ENCODE results near the gene SLC43A2. TPM values are rescaled to one million over a fixed set of nuclear protein-coding genes. Genes with fewer than 3 reads are reported as not detected.

The SLC43A2 gene
- total RNA-seq, 2 donors from 2014 or later, result 14.0 to 18.6 TPM

GRCh38 chr17:1606352-1606985, 22.2 kb downstream of the SLC43A2 start:
- H3K36me3 ChIP-seq (ENCODE audit: control insufficient read depth, insufficient read depth, low read length), result peaks cover 3% of the 10 kb centered on the region
- 91 to 94% methylated on average over 20 to 26 of the region's 26 CpGs for WGBS, 2 experiments (ENCODE audit: insufficient coverage in 1 of 2, insufficient read length in 1 of 2)
- no peaks in the 10 kb centered on the region for H3K4me1 ChIP-seq (ENCODE audit: control insufficient read depth, insufficient read depth, low read length)
- Mint-ChIP-seq H3K27ac (no peak overlapping the region), H3K36me3 (ENCODE audit: low read depth) (peaks cover 16% of the 10 kb centered on the region), H3K27me3 (ENCODE audit: insufficient read depth) (peaks cover 27% of the 10 kb centered on the region), H3K4me3 (no peak overlapping the region), H3K4me1 (peaks cover 3% of the 10 kb centered on the region), H3K9me3 (peaks cover 6% of the 10 kb centered on the region)
- H3K27ac ChIP-seq (ENCODE audit: low read depth, low read length), result peak overlapping the region; percentile 83
- TF ChIP-seq CTCF (conservative IDR thresholded peaks at IDR 0.05), result no peak
- H3K27me3 ChIP-seq (ENCODE audit: control insufficient read depth, insufficient read depth, low read length, poor library complexity, severe bottlenecking), result peaks cover 5% of the 10 kb centered on the region
- H3K9ac ChIP-seq (ENCODE audit: extremely low read depth, low read length, poor library complexity, severe bottlenecking), result no peak overlapping the region
- peaks cover 8% of the 10 kb centered on the region for H3K9me3 ChIP-seq (ENCODE audit: control insufficient read depth, low read length)
- no peak overlapping the region for H3K4me3 ChIP-seq (ENCODE audit: low read length)
- DNase-seq, result no peak

- Mint-ChIP-seq H3K27me3 (ENCODE audit: insufficient read depth) (peaks cover 33% of the 10 kb centered on the region), H3K4me1 (peaks cover 3% of the 10 kb centered on the region), H3K4me3 (no peak overlapping the region), H3K36me3 (ENCODE audit: low read depth) (peaks cover 23% of the 10 kb centered on the region), H3K9me3 (peaks cover 9% of the 10 kb centered on the region), H3K27ac (no peak overlapping the region)
- Histone ChIP-seq H3K27me3 (ENCODE audit: control insufficient read depth, insufficient read depth, low read length, poor library complexity, severe bottlenecking) (peaks cover 5% of the 10 kb centered on the region), H3K4me1 (ENCODE audit: control insufficient read depth, insufficient read depth, low read length) (no peaks in the 10 kb centered on the region), H3K9ac (ENCODE audit: extremely low read depth, low read length, poor library complexity, severe bottlenecking) (no peak overlapping the region), H3K4me3 (ENCODE audit: low read length) (no peak overlapping the region), H3K27ac (ENCODE audit: low read depth, low read length) (peak overlapping the region; percentile 4), H3K9me3 (ENCODE audit: control insufficient read depth, low read length) (peaks cover 10% of the 10 kb centered on the region), H3K36me3 (ENCODE audit: control insufficient read depth, insufficient read depth, low read length) (peaks cover 3% of the 10 kb centered on the region)
- WGBS, 2 experiments (ENCODE audit: insufficient coverage in 1 of 2, insufficient read length in 1 of 2), result 92 to 96% methylated on average over 12 to 19 of the region's 19 CpGs
- TF ChIP-seq CTCF (conservative IDR thresholded peaks at IDR 0.05), result no peak
- DNase-seq, result no peak
Observed at GRCh38 chr17:1605681-1606351, 22.8 kb downstream of the SLC43A2 start.

GRCh38 chr17:1604831-1605528, 23.7 kb downstream of the SLC43A2 start:
- H3K4me3 Mint-ChIP-seq, result no peak overlapping the region
- peaks cover 3% of the 10 kb centered on the region for H3K4me1 Mint-ChIP-seq
- DNase-seq, result no peak
- Histone ChIP-seq H3K9ac (ENCODE audit: extremely low read depth, low read length, poor library complexity, severe bottlenecking) (no peak overlapping the region), H3K9me3 (ENCODE audit: control insufficient read depth, low read length) (peaks cover 10% of the 10 kb centered on the region), H3K4me1 (ENCODE audit: control insufficient read depth, insufficient read depth, low read length) (no peaks in the 10 kb centered on the region), H3K36me3 (ENCODE audit: control insufficient read depth, insufficient read depth, low read length) (peaks cover 3% of the 10 kb centered on the region), H3K4me3 (ENCODE audit: low read length) (no peak overlapping the region), H3K27me3 (ENCODE audit: control insufficient read depth, insufficient read depth, low read length, poor library complexity, severe bottlenecking) (peaks cover 5% of the 10 kb centered on the region), H3K27ac (ENCODE audit: low read depth, low read length) (no peak overlapping the region)
- no peak for TF ChIP-seq CTCF (conservative IDR thresholded peaks at IDR 0.05)
- H3K27me3 Mint-ChIP-seq (ENCODE audit: insufficient read depth), result peaks cover 33% of the 10 kb centered on the region
- peaks cover 9% of the 10 kb centered on the region for H3K9me3 Mint-ChIP-seq
- peaks cover 25% of the 10 kb centered on the region for H3K36me3 Mint-ChIP-seq (ENCODE audit: low read depth)
- H3K27ac Mint-ChIP-seq, result no peak overlapping the region
- whole genome bisulfite sequencing, 2 experiments (ENCODE audit: insufficient coverage in 1 of 2, insufficient read length in 1 of 2), result 83 to 84% methylated on average over 30 to 34 of the region's 35 CpGs

Data from endodermal cell (in vitro differentiated cells).